ENCODE results near the gene PLP2.
"Not testable (repeated sequence)": the region's sequence is repeated elsewhere in the genome, so short reads cannot be mapped to it uniquely, and the experiment has no call there.

Gene PLP2

DNA sequence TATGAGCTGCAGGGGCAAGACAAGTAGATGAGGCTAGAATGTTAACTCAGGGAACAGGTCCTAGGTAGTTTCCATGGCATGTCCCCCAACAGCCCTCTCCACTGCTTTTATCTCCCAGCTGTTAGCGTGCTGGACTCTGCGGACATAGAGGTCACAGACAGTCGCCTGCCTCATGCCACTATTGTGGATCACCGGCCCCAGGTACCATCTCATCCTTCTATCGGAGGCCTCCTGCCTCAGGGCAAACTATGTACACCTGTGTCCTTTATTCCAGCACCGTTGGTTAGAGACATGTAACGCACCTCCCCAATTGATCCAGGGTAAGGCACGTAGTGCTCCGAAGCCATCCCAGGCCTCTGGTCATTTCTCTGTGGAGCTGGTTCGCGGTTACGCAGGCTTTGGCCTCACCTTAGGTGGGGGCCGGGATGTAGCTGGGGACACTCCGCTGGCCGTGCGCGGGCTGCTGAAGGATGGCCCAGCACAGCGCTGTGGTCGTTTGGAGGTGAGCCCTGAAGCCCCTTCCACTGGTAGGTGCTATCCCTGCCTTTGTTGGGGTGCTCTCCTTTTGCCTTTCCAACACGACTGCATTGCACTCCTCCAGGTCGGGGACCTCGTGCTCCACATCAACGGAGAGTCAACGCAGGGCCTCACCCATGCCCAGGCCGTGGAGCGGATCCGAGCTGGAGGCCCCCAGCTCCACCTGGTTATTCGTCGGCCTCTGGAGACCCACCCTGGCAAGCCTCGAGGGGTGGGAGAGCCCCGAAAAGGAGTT is 6.9 kb upstream of the PLP2 start:
- DNase-seq, result no peak

DNA sequence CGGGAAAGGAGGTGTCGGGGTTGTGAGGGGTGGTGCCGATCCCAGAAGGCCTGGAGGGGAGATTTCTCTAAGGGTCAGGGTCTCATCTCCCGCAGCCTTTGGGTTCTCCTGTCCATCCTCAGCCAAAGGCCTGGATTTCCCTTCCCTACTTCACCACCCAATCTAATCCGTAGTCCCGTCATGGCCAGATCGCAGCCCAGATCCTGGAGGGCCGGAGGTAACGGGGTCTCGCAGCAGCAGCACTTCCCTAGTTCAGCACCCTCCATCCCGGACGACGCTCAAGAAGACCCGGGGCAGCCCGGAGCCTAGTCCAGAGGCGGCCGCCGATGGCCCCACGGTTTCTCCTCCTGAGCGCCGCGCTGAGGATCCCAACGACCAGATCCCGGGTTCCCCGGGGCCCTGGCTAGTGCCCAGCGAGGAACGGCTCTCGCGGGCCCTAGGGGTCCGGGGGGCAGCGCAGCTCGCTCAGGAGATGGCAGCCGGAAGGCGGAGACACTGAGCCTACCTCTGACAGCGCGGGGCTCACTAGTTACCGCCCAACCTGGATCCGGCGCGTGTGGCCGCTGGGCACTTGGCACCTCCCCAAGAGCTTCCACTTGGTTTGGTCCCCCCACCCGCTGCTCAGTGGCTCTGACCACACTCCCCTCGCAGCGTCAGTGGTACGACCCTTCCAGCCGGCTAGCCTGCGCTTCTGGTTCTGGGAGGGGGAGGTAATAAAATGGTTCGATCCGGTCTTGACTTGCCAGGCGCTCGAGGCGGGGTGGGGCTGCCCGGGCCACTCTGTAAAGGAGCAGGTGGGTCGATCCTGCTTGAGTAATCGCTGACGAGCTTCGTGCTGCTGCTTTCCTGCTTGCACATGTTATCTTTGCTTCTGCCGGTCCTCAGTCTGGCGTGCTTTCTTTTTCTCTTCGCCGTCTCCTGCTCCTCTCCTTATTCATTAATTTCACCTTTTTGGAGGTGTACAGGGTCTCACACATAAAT is 5.5 kb upstream of the PLP2 start:
- DNase-seq, result peak; percentile 63

DNA sequence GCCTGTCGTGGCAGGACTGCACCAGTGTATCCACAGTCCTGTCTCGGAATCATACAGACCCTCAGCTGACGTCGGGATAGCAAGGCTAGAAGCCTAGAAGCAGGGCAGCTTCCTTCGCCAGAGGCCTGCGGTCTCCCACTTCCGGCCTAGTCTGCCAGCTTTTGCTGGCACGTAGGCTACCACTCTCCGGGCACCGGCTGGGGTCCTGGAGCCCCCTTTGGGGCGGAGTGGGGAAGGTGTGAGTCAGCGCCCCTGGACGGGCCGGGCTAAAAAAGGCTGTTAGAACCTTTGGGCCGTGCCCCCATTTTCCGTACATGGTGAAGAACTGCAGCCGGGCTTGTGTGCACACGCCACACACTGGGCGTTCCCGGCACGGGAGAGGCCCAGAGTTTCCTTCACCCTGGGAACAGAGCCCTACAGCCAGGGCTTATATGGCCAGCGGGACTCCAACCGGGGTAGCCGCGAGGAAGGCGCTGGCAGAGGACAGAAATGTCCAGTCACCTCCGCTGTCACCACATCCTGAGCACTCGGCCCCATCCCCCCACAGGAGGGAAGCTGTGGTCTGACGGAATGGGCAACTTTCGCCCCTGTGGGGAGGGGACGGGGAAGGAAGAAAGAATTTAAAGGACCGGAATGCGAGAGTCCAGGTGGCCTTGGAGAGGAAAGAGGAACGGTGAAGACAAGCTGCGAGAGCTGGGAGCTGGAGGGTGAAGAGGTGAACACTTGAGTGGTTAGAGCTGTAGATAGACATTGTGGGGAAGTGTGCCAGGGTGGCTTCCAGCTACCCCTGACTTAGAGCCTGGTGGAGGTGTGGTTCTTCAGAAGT is 4.6 kb upstream of the PLP2 start:
- DNase-seq, result no peak

DNA sequence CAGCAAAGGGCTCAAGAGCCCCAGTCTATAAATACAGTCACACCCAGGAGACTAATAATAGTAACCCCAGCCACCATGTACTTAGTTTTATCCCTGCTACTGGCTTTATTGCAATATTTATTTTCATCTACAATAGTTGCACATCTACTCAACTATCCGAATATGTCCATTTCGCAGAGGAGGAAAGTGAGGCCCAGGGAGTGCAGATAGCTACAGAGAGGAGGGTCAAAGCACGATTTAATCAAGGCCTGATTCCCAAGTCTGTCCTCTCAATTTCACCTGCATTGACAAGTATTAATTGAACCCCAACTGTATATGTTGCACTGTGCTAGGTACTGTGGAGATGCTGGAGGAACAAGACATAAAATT is 4.0 kb upstream of the PLP2 start:
- no peak for DNase-seq

DNA sequence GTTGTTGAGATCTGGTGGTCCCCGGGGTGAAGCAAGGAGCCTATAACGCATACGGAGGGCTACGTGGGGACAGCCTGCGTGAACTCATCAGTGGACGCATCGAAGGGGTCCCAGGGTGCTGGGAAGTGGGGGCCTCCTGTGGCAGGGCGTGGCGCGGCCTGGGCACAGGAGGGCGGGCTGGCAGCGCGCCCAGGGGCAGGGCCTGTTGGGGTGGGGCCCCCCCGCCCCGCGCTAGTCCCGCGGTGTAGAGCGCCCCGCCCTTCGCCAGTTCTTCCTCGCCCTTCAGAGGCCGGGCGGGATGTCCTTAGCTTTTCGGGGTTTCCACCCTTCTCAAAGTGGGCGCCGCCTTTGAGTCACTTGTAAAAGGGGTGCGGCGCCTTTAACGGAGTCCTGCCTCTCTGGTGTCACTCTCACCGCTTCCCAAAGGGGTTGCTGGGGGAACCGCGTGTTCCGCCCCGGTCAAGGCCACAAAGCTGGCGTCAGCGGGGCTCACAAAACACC is 632 bp downstream of the PLP2 start:
- DNase-seq, result no peak

DNA sequence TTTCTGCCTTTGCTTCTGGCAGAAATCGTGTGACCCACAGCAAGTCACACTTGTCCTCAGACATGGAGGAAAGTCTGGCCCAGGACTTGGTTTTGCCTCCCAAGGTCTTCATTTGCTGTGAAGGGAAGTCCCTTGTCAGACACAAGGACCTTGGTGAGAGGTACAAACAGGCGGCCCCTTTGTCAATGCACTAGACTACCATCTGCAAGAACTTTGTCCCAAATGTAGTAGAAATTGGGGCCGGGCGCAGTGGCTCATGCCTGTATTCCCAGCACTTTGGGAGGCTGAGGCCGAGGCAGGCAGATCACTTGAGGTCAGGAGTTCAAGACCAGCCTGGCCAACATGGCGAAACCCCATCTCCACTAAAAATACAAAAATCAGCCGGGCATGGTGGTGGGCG is 1.8 kb downstream of the PLP2 start:
- DNase-seq, result not testable (repeated sequence)

DNA sequence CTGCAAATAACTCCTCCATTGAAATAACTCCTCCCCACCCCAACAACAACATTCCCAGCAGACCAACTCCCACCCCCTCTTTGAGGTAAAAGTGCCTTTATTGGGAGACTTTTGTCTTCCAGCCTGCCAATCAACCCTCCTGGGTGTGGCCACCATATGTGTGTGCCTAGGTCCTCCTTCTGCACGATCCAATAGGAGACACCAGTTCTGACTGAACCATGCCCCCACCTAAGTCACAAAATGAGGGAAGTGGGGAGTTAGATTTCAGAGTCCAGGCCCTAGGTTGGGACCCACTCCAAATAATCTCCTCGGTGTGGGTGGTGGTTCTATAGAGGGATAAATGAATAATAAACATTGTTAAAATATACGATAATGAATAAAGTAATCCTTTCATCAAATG is 3.0 kb downstream of the PLP2 start:
- DNase-seq, result no peak

DNA sequence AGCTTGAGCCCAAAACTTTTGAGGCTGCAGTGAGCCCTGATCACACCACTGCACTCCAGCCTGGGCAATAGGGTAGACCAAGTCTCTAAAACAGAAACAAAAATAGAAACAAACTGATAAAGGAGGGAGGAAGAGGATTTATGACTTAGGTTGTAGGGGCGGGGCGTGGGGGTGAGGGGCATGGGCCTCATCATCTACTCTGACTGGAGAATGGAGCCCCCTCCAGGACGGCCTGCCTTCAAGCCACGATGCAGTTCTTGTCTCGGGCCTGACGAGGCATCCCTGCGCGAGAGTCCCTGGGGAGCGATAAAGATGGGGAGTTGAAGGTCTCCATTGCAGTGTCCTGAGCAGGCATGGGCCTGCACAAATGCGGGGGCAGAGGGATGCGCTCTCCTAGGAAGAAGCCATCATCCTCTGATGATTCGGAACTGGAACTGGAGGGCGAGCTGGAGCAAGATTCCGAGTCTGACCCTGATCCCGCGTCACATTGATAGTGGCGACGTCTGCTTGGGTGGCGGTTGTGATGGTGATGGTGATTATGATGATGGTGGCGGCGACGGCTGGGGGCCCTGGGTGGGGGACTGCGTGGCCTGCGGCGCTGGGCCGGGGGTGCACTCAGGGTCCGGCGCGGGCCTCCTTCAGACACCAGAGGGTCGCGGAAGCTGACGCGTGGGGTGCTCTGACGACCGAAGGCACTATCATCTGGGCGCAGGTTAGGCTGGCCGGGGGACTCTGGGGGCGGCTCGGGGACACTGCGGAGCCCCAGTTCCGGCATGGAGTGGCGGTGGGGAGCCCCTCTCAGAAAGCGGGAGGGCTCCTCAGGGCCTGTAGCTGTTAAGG is 4.0 kb downstream of the PLP2 start:
- DNase-seq, result no peak

DNA sequence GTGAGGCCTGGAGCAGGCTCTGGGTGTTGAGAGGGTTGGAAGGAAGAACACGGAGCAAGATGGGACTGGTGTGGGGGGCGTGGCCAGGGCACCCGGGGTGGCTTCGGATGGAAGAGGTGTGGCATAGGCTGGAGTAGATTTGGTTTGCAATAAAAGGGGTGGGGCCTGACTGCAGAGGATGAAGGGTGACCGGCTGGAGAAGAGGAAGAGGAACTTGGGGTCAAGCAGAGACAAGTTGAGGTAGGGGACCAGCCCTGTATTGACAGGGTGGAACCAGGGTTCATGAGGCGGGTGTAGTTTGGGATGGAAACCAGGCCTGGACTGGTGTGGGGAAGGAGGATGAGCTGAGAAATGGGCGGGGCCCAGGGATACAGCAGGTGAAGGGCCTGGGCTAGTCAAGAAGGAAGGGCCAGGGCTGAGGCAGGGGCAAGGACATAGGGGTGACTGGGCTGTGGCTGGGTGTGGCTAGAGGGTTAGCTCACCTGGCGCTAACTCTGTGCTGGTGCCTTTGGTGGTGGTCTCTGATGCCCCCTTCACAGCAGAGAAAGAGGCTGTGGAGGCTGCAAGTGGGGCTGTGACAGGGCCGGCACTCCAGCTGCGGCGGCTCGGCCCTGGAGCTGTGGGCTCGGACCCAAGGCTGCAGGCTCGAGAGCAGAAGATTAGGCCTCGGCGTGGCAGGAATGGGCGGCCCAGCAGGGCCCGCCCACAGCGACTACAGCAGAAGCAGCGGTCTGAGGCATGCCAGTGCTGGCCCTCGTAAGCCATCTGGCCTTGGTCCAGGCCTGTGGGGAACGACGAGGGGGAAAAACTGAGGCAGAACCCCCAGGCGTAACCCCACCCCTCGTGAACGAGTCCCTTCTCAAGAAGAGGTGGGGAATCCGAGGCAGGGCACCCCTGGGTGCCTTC is 5.0 kb downstream of the PLP2 start:
- DNase-seq, result no peak

DNA sequence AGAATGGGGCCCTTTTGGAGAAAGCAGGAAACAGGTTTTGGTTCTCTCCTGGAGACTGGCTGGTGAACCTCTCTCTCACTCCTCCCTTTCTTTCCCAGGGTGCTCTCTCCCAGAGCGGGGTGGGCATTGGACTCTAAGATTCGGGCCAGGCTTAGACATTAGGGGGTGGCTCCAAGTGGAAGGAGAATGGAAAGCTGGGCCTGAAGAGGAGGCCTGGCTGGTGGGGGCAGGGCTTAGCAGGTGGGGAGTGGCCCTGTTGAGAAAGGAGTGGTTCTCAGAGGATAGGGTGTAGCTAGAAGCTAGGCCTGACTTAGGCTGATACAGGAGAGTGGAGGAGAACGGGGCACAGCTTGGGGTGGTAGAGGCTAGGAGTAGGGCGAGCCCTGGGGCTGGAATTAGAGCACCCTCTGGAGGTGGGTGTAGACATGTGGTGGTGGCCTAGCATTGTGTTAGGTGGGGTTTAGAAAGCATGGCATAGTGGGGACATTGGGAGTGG is 5.7 kb downstream of the PLP2 start:
- DNase-seq, result no peak

DNA sequence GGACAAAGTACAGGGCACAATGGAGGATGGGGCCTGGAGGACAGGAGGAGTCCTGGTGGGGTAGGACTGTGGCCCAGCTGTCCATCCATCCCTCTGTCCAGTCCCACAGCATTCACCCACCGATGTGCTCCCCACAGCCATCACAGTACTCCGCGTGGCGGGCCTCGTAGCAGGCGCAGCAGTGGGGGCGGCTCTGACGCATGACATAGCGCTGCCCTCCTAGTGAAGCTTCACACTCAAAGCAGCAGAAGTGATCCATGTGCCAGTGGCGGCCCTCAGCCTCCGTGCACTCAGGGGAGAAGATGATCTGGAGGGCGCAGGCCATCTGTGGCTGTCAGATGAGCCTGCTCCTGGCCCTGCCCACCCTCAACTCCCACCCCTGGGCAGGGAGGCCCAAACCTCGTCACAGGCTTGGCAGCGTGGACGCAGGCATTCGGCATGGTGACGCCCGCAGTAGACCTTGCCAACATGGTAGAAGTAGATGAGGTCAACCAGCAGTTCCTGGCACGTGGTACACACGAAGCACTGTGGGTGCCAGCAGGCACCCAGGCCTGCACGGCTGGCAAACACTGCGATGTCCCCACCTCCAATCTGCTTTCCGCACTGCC is 6.3 kb downstream of the PLP2 start:
- no peak for DNase-seq

DNA sequence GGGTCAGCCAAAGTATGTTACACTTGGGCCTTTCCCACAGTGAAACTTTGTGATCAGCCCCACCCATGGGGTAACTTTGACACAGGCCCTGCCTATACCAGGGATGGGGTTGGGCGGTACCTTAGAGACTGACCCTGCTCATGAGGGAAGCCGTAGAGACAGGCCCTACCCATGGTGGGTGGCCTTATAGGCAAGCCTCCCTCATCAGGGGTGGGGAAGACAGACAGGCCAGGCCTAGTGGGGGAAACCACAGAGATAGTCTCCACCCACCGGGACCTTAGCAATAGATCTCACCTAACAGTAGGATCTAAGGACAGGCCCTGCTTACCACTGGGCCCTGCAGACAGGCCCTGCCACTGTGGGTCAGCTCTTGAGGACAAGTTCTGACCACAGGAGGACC is 6.8 kb downstream of the PLP2 start:
- DNase-seq, result no peak

DNA sequence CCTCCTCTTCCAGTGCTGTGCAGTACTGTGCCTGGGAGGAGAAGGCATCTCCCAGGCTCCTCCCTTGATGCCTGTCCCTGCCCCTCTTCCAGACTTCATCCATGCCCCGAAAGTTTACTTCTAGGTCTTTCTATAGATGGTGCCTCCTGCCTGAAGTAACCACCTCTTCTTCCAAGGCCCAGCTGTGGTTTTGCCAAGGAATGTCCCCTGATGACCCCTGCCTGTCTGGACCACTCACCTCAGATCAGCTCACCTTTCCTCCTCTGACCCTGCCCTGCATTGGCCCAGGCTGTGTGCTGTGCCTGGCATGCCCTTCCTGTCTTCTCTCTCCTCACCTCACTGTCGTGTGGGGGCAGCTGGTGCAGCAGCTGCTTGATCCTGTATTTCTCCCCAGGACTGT is 7.7 kb downstream of the PLP2 start:
- DNase-seq, result no peak

DNA sequence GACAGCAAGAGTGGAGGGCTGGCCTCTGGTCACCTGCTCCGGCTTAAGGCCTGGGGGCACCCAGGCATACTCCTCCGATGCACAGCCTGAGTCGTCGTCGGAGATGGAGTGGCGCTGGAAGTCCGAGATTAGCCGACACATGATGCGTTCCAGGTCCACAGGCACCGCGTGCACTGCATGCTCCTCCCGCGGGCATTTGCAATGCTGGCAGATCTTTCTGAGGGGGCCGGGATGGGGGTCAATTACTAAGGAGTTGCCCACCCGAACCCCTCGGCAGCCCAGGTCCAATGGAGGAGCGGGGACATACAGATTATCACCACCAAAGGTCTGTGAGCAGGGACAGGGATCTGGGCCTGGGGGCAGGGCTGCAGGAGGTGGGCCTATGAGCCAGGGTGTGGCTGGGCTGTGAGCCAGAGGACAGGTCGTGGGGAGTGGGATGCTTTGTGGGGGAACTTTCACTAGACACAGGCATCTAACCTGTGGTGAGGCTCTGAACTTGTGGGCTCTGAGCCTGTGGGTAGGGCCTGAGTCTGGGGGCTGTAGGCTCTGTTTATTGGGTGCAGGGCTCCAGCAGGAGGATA is 12.1 kb downstream of the PLP2 start:
- no peak for DNase-seq

DNA sequence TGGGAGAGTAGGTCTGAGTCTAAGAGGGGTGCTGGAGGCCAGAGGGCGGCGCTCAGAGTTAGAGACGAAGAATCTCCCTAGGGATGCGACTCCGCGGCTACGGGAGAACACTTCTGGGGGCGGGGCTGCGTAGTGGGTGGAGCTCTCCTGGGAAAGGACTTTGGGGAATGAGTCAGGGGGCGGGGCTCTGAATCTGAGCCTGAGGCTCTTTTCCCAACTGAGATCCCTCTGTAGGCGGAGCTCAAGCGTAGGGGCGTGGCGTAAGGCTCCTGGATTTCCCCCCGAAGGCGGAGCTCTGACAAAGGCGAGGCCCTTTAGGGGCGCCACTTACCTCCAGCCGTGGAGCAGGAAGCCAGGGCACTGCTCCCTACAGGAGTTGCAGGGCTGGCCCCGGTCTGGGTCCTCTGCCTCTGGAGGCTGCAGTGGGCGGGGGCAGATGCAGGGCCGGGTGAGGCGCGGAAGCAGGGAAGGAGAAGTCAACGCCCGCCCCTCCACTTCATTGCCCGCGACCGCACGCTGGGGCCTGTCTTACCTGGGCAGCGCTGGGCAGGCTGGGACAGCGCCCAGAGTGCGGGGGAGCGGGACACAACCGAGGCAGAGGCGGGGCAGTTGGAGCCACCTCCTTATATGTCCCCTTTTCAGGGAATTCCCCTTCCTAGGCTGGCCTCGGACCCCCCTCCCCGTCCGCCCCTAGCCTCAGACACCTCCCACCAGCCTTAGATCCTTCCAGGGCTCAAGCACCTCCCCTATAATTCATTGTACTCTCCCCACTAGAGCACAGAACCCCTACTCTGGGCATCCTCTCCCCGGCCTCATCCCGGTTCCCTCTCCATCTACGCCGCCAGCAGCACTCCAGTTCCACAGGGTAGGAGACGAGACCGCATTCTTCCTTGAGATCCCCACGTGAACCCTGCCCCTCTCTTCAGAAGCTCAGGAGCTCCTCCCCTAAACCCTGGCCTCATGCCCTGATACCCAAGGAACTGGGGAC is 12.9 kb downstream of the PLP2 start:
- no peak for DNase-seq

DNA sequence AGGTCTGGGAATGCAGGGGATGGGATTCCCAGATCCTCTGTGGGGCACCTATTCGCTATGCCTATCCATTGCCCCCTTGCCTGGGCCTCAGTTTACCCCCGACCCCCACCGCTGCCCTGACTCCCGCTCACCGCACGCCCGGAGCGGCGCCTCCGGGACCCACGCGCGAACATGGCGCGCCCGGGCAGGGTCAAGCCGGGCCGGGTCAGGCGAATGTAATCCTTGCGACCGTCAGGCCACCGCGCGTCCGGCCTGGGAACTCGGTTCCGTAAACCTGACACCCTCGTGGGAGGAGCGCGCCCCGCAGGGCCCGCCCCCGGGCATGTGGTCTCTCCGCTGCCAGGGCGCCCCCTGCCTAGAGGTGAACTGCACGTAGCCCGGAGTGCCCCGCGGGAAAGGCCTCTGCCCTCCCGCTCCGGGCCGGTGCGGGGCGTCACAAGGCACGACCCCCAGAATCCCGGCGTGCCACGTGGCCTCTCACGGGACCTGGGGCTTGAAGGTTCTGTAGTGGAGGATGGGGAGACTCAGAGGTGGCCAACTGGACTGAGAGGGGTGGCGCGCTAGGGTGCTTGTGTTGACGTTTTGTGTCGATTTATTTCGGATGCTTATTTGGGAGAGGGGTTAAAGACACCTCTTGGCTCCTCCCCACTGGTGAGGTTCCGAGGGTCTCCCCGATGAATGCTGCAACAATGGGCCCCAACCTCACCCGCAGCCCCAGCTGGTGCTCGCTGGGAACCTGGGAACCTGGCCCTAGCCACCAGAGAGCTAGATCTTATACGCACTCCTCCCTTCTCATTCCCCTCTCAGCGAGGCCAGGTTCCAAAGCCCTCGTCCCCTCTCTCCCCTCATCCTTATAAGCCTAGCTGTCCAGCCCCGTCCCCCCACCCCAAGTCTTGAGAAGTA is 14.7 kb downstream of the PLP2 start, which contains the start of gene PRICKLE3:
Gene PRICKLE3, minus strand, starts transcription at position 249 of the 903 bp plus-strand sequence. Its CDS starts 76 bp downstream, at position 173.
- DNase-seq, result no peak

DNA sequence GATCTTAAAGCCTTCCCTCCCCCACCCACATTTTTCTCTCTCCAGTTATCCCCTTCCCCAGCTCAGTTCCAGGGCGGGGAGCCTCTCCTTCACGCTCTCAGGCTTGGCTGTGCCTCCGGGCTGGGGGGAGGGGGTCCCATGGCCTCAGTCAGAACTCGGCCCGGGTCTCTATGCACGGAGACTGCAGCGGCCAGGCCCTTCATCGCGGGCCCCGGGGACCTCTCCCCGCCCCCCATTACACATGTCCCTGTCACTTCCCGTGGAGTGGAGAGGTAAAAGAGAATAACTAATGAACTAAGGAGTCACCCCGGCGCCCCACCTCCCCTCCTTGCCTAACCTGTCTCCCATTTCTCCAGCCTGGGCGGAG is 15.3 kb downstream of the PLP2 start:
- no peak for DNase-seq
